ENCODE measurements around the gene CDH4.

The CDH4 gene

DNA sequence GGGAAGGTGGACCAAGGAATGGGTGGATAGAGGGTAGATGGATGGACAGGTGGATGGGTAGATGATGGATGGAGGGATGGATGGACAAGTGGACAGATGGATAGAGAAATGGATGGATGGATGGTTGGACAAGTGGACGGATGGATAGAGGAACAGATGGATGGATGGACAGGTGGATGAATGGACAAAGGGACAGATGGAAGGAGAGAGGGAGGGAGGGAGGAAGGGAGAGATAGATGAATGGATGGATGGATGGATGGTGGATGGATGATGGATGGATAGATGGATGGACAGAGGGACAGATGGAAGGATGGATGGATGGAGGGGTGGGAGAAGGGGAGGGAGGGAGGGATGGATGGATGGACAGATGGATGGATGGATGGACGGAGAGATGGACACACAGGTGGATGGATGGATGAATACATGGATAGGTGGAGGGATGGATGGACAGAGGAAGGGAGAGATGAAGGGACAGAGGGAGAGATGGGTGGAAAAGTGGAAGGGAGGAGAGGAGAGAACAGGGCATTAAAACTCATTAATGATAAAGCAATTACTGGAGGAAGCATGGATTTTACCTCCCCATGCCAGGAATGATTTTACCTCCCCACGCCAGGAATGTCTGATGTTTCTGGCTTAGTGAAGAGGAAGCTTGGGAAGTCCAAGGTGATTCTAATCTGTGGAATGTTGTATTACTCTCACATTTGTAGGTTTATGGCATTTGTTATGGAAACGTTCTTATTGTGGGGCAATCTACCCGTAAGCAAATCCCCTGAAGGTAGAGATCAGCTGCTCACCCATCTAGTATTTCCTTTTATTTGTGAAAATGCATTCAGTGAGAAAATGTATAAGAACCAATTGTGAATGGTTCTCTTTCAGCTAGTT lies 430.3 kb downstream of the CDH4 start:
- no peak for DNase-seq

DNA sequence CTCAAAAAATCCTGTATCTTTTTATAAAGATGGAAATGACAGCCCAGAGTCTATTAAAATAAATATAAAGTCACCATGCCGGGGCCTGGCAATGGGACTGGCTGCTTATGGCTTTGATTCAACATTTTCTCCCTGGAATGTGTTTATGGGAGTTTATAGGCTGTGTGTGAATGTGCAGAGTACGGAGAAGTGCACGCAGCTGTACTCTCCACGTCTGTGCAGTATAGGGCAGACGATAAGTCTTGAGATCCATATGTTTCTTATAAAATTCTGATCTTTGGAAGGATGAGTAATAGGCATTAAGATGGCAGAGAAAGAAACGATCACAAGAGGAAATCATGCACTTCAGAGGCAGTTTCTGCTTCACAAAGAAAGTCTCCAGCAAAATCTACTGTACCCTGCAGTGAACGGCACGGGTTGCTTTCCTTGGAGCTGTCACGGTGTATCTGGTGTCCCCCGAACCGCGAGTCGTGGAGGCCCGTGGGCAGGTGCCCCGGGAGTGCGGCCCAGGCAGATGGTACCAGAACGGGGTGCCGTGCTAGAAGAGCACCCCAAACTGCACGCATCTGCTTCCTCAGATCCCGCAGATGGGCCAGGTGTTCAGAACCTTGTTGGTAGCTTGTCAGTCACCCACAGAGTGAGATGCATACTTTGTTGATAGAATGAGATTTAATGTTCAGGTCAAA lies 431.1 kb downstream of the CDH4 start:
- no peak for DNase-seq

DNA sequence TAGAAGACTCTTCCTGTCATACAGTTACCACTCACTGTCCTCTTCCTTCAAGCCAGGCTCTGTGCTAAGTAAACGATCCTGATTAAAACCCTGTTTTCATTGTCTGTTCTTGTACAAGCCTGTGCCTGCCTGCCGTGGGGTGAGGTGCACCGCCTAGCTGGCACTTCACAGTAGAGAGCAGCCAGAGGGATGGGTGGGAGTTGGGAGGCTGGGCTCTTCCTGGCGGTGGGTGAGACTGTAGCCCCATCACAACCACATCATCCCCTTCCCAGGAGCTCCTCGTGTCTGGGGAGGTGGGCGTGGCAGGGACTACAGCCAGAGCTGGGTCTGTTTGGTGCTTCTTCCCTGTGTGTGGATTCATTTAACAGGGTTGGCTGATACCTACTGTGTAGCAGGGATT lies 431.7 kb downstream of the CDH4 start:
- no peak for DNase-seq

DNA sequence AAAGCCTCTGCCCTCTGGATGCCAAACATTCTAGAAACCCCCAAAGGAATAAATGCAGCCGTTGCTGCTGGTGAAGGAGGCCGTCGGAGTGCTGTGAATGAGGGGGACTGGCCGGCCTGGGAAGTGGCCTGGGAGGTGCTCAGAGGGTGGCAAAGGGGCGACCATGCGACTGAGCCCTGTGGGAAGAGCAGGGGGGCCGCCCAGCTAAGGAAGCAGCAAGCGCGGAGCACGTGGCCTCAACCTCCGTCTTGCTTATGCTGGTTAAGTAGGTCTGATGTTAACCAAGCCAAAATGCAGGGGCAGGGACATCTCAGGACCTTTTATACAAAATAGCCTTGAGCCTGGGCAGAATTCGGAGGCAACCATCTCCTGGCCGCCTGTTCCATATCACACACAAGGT lies 432.1 kb downstream of the CDH4 start:
- no peak for DNase-seq

DNA sequence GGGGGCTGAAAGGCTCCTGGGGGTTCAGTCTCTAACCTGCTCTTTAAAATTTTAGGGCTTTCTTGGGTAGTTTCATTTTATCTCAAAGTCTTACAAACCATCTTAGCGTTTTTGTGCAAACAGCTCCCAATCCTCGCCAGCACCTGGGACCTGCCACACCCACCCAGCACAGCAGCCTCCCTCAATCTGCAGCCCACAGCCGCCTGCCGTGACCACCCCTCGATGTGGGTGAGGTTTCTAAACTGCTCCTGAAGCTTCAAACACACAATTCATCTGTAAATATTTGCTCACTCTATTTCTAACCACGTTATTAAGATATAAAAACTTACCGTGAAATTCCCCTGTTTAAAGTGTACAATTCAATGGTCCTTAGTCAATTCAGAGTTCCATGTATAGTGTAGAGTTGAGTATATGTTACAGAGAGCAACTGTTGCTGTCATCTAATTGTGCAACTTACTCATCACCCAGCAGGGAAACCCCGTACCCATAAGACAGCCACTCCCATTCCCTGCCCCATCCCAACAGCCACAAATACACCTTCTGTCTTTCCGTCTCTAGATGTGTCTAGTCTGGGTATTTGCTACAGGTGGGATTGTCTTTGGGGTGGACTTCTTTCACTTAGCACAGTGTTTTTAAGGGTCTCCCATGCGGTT lies 432.6 kb downstream of the CDH4 start:
- no peak for DNase-seq

DNA sequence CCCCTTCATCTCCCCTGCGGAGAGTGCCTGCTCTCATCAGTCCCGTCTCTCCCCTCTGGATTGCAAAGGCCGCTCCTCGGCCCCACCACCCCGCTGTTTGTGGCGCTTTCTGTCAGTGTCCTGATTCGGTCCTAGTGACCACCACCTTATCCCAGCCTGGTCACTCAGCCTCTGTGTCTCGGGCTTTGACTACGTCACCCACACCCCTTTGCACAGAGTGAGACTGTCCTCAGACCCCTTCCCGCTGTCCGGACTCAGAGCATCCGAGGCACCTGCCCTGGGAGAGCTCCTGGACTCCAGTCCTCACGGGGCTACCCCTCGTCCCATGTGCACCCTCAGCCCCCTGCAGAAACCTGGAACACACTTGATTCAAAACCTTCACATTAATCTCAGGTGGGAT lies 433.4 kb downstream of the CDH4 start:
- no peak for DNase-seq

DNA sequence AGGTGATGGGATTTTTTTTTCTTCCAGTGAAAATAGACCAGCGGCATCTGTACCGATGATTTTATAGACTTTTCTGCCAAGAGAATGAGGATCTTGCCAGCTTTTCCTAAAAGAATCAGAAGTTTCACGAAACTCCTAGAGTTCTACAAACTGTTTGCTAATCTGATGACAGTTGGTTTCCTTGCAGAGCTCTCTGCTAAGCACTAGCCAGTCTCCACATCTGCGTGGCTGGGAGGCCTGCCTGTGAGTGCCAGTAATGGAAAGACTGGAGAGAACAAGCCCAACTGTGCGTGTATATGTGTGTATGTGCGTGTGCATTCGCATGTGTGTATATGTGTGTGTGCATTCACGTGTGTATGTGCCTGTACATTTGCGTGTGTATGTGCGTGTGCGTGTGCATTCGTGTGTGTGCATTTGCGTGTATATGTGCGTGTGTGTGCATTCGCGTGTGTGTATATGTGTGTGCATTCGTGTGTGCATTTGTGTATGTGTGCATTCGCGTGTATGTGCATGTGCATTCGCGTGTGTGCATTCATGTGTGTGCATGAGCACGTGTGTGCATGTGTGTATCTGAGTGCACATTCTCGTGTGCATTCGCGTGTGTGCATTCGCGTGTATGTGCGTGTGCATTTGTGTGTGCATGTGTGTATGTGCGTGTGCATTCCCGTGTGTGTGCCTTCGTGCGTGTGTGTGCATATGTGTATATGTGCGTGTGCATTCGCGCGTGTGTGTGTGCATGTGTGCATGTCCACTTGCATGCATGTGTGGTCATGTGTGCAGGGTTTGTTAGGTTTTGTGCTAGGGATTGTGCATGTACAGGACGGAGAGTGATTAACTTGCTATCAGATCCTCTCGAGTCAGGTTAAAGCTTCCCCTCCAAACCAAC lies 434.2 kb downstream of the CDH4 start:
- DNase-seq = no peak

DNA sequence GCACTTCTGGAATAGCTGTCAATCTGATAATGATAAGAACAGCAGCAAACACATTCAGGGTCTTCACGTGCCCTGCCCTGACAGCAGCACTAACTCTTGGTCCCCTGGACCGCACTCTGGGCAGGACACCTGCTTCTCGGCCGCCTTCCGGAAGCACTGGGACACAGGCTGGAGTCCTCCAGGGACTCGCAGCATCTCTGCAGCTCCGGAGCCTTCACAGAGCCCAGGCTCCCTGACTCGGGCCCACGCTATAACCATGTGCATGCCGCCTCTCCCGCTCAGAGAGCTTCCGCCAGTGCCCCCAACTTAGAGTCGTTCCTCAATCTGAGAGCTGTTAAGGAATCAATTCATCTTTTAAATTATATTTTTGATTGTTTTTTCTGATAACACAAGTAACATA lies 436.4 kb downstream of the CDH4 start:
- no peak for DNase-seq

DNA sequence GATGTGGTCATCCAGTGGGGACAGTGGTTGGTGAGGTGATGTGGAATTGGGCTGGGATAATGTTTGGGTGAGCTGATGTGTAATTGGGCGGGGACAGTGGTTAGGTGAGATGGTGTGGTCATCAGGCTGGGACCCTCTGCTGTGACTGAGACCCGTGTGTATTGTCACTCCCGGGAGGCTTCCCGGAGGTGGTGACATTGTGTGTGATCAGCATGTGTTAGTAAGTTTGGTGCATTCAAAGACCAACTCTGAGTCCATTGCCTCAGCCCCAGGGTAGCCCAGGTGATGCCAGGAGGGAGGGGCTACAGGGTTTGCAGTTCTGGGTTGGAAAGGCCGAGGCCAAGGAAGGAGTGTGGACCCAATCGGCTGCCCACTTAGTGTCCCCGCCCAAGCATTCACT lies 438.1 kb downstream of the CDH4 start:
- DNase-seq = no peak

DNA sequence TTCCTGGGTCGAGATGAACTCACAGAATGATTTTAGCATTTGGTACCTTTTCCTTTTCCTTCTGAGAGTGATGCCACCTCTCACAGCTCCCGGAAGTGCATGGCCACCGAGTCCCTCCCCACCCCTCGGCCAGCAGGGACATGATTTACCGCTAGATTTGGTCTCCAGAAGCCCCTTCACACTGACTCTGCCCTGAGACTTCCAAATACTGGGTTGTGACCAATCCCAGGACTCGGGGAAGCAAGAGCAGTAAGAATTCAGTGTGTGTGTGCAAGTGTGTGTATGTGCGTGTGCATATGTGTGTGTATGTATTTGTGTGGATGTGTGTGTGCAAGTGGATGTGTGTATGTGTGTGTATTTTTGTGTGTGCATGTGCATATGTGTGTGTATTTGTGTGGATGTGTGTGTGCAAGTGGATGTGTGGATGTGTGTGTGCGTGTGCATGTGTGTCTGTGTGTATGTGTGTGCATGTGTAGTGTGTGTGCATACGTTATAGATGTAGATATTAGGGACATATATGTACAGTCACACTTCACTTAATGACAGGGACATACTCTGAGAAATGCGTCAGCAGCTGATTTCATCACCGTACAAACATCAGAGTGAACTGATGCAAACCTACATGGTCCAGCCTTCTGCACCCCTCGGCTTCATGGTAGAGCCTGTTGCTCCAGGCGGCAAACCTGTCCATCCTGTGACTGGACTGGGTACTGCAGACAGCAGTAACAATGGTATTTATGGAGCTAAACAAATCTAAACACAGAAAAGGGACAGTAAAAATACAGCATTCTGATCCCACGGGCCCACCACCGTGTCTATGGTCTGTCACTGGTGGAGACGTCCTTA lies 439.2 kb downstream of the CDH4 start:
- DNase-seq = no peak

DNA sequence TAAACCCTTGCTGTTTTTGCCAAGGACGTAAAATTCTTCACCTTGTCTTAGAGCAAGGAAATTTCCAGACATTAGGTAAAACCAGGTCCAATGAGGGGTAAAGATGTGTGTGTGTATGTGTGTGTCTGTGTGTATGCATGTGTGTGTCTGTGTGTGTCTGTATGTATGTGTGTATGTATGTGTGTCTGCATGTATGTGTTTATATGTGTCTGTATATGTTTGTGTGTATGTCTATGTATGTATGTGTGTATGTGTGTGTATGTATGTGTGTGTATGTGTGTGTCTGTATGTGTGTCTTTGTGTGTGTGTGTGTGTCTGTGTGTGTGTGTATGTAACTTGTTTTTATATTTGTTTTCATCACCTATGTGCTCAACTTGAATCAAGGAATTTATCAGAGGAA lies 439.9 kb downstream of the CDH4 start:
- DNase-seq = no peak

DNA sequence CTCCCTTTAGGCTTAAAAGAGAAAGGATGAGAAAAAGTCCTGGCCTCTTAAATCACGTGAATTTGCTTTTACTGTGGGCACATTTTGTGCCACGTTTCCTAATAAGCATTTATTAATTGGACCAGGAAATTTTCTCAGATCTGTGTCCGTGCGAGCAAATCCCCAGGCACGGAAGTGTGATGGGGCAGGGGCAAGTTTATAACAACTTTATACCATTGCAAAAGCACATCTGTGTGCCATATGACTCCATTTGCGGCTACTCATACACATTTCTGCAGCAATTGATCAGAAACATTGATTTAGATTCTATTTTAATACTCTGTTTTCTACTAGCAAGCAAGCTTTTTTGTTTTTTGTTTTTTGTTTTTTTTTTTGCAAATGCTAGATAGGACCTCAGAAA lies 440.4 kb downstream of the CDH4 start:
- DNase-seq = no peak

DNA sequence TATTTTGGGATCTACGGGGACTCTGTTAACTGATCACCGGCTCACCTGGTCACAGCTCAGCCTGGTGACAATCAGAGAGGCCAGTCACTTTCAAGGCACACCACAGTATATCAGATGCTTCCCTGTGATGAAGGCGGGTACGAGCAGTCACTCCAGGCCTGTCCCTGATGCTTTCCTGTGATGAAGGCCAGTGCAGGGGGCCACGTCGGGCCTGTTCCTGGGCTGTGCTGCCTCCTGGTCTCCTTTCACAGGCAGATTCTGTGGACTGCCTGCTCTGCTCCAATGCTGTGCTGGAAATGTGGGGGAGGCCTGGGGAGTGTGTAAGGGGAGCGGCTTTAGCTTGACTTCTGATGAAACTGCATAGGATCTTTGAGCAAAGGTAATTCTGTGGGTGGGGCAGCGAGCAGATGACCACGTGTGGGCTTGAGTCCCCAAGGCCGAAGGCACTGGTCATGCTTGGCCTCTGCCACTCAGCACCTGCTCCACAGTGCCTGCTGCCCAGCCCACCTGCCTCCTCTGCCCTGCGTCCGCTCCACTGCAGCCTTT lies 441.1 kb downstream of the CDH4 start:
- no peak for DNase-seq

DNA sequence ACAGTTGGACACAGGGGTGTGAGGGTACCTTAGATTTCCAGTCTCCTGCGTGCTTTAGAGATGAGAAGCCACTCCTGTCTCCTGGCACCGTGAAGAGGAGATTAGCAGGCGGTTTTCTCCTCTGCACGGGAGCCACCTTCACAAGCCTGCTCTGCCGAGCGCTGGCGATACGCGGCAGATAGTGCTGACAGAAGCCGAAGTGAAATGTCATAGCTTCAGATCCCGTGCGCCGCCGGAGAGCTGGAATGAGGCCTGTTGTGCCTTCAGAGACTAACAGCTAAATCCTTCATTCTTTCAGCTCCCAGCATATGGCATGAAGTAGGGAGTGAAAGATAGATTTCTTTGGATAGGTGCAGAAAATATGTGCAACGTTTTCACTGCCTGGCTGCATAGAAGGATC lies 442.6 kb downstream of the CDH4 start:
- no peak for DNase-seq

DNA sequence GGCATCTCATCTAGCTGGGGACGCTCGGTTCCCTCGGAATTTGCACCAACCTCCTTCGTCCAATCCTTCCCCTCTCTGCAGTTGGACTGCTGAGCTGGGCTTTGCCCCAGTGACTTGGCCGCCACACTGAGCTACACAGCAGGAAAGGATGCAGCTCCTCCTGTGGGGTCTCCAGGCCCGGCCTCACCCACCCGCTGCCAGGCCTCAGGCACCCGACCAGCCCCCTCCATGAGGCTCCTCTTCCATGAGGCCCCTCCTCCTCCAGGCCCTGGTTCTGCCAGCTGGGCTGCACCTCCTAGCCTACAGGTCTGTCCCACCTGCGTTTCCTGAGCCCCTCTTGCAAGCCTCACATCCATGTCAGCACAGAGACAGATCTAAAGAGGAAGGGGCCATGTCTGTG lies 443.7 kb downstream of the CDH4 start:
- no peak for DNase-seq

DNA sequence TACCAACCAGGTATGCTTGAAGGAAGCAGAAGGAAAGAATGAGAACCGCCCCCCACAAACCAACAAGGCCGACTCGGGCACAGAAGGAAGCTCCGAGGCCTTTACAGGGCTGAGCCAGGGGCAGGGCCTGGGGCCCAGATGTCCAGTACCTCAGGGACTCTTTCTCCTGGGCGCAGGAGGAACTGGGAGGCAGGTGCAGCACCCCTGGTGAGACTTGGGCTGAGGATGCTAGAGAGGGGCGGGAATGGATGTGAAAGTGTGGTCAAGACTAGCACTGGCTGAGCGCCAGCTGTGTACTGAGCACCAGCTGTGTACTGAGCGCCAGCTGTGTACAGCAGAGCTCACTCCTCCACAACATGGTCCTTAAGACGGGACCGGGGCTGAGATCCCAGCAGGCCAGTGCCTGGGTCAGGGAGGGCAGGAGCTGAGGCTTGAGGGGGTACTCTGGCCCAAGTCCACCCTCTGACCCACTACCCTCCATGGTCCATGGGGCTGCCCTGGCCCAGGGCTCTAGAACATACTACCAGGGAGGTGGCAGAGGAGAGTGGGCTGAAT lies 444.2 kb downstream of the CDH4 start:
- DNase-seq = no peak

DNA sequence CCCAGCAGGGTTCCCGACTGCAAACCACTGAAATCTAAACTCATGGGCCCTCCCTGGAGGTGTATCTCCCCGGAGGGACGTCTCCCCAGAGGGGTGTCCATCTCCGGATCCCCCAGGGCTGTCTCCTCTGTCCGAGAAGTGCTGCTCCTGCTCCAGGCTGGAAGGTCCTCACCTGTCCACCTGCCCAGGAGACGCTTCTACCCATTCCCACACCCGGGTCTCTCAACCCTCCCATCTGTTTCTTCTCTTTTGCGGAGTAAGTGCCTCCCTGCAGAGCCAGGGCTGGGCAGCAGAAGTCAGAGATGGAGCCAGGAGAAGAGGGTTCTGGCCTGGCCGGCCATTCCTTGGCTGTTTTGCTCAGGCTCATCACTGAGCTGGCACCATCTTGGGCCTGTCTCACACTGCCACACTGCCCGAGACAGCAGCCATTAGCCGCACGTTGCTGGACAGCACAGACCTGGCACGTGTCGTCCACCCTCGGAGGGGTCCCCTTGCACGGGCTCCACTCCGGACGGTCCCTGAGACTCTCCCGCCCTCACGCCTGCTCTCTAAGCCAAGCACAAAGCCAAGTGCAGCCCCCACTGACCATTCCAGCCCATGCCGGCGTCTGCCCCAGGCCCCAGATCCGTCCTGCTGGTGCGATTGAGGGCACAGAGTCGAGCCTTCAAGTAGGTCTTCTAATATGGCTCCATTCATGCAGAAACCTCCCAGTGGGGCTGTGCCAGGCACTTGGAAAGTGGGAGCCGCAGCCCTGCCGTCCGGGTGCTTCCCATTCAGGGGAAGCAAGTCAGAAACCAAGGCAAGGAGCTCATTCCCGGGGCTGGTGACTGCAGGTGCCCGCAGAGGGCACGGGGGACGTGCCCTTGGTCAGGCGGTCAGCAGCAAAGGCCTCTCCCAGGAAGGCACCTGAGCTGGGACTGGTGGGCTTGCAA lies 445.9 kb downstream of the CDH4 start:
- DNase-seq = no peak

DNA sequence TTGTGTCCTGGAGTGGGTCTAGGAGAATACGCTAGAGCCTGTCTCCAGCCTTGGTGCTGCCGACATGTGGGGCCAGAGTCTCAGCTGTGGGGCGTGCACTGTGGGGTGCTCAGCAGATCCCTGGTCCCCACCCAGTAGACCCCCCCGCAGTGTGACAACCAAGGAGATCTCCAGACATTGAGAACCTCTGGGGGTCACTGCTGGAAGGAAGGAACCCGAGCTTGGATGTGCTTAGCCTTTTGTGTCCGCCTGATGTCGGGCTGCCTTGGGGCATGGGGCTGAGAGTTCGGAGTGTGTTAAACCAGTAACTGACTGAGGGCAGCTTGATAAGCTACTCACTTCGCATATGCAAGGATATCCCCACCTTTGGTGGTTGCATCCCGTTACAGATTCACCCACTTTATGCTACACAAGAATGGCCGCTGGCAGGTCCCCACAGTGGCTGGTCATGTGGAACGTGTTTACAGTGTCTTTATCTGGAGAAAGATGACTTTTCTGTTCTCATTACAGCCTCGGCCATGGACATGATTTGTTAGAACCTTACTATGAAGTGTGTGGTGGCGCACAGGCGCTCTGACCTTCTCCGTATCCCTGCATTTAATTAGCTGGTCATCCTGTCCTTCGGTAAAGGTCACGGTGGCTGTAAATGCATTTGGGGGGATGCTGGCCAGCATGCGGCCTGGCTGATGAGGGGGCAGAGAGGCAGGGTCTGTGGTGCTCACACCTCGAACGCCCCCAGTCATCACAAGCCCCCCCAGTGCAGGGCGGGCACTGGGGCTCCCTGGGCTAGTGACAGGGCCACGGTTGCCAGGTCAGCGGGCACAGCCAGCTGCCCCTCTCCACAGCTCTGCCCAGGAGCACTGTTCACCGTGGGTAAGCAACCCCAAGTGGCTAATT lies 446.8 kb downstream of the CDH4 start:
- DNase-seq = no peak
